OCI-LY1 (cell line): Measurements from ENCODE around the gene FALEC.
"Not testable (repeated sequence)": the region's sequence is repeated elsewhere in the genome, so short reads cannot be mapped to it uniquely, and the experiment has no call there.

Experiments used
- H2AFZ ChIP-seq: fragments of 200-600 bp; sonication (generic), shearing (Covaris generic); 2 replicates; pipeline ENCODE4 v1.6.0; 2014; ENCODE audit warnings: antibody characterized with exemption, mild to moderate bottlenecking, low read length
- H3F3A ChIP-seq: fragments of 200-600 bp; sonication (generic), shearing (Covaris generic); 2 replicates; pipeline ENCODE4 v1.6.0; 2014; ENCODE audit warnings: mild to moderate bottlenecking, antibody characterized with exemption, low read length, moderate library complexity; ENCODE audit not compliant: insufficient read depth
- H3K27ac ChIP-seq: fragments of 200-600 bp; sonication (generic); 2 replicates; pipeline ENCODE4 v1.5.1; 2014; ENCODE audit warnings: low read length, mixed run types, mild to moderate bottlenecking, low read depth; ENCODE audit not compliant: poor library complexity, severe bottlenecking
- H3K27me3 ChIP-seq: fragments of 200-600 bp; sonication (generic); 2 replicates; pipeline ENCODE4 v1.6.0; 2014; ENCODE audit warnings: antibody characterized with exemption, mild to moderate bottlenecking, low read length, moderate library complexity; ENCODE audit not compliant: insufficient read depth
- H3K36me3 ChIP-seq: fragments of 200-600 bp; sonication (generic); 2 replicates; pipeline ENCODE4 v1.6.1; 2014; ENCODE audit warnings: mild to moderate bottlenecking, antibody characterized with exemption, low read length, moderate library complexity, mixed read lengths; ENCODE audit not compliant: insufficient read depth
- H3K4me1 ChIP-seq: fragments of 200-600 bp; sonication (generic); 2 replicates; pipeline ENCODE4 v1.5.1; 2014; ENCODE audit warnings: mild to moderate bottlenecking, low read length, moderate library complexity; ENCODE audit not compliant: insufficient read depth, severe bottlenecking
- H3K4me2 ChIP-seq: fragments of 200-600 bp; sonication (generic), shearing (Covaris generic); 2 replicates; pipeline ENCODE4 v1.6.1; 2014; ENCODE audit warnings: low read length
- H3K4me3 ChIP-seq: fragments of 200-600 bp; sonication (generic); 2 replicates; pipeline ENCODE4 v1.5.1; 2014; ENCODE audit warnings: low read length, low read depth, mild to moderate bottlenecking, mixed read lengths; ENCODE audit not compliant: poor library complexity, severe bottlenecking
- H3K79me2 ChIP-seq: fragments of 200-600 bp; shearing (Covaris generic); 2 replicates; pipeline ENCODE4 v1.6.1; 2016; ENCODE audit warnings: mixed run types, low read length, mixed read lengths; ENCODE audit not compliant: insufficient read depth
- H3K9ac ChIP-seq: fragments of 200-600 bp; sonication (generic), shearing (Covaris generic); 2 replicates; pipeline ENCODE4 v1.6.1; 2014; ENCODE audit warnings: mild to moderate bottlenecking, low read length, mixed read lengths
- H3K9me2 ChIP-seq: fragments of 200-600 bp; sonication (generic), shearing (Covaris generic); 2 replicates; pipeline ENCODE4 v1.6.1; 2014; ENCODE audit warnings: low read depth, mild to moderate bottlenecking, low read length, mixed read lengths
- H3K9me3 ChIP-seq: fragments of 200-600 bp; shearing (Covaris generic); 2 replicates; pipeline ENCODE4 v1.6.1; 2014; ENCODE audit warnings: low read length, mixed read lengths
- H4K20me1 ChIP-seq: fragments of 200-600 bp; sonication (generic), shearing (Covaris generic); 2 replicates; pipeline ENCODE4 v1.6.0; 2016; ENCODE audit warnings: mild to moderate bottlenecking, low read length; ENCODE audit not compliant: insufficient read depth
- EZH2 ChIP-seq: fragments of 200-600 bp; sonication (generic), shearing (Covaris generic); IDR thresholded peaks from 2 replicates; pipeline ENCODE4 v1.8.0; 2017; ENCODE audit warnings: borderline replicate concordance, mixed run types, mild to moderate bottlenecking, antibody characterized with exemption, low read length, moderate library complexity, mixed read lengths
- TF ChIP-seq, protein P1 (sequence below): fragments of 200-600 bp; sonication (generic), shearing (Covaris generic); IDR thresholded peaks from 2 replicates; pipeline ENCODE4 v1.5.1; 2017; ENCODE audit warnings: mild to moderate bottlenecking, antibody characterized with exemption, low read length, moderate library complexity, mixed read lengths

Gene FALEC

GRCh38 chr1:150562446-150563339, 47.1 kb downstream of the FALEC start:
- peaks cover 79% of the 10 kb centered on the region for H3K4me1 ChIP-seq
- no peaks in the 10 kb centered on the region for H4K20me1 ChIP-seq
- 0 out of 2 replicates have a peak, but pooled peaks cover 11% of the 10 kb centered on the region for H3F3A ChIP-seq
- H2AFZ ChIP-seq: no peak overlapping the region
- H3K9me3 ChIP-seq: no peaks in the 10 kb centered on the region
- H3K79me2 ChIP-seq: no peaks in the 10 kb centered on the region
- peak overlapping the region; percentile 84 for H3K4me2 ChIP-seq
- TF ChIP-seq, protein P1, sequence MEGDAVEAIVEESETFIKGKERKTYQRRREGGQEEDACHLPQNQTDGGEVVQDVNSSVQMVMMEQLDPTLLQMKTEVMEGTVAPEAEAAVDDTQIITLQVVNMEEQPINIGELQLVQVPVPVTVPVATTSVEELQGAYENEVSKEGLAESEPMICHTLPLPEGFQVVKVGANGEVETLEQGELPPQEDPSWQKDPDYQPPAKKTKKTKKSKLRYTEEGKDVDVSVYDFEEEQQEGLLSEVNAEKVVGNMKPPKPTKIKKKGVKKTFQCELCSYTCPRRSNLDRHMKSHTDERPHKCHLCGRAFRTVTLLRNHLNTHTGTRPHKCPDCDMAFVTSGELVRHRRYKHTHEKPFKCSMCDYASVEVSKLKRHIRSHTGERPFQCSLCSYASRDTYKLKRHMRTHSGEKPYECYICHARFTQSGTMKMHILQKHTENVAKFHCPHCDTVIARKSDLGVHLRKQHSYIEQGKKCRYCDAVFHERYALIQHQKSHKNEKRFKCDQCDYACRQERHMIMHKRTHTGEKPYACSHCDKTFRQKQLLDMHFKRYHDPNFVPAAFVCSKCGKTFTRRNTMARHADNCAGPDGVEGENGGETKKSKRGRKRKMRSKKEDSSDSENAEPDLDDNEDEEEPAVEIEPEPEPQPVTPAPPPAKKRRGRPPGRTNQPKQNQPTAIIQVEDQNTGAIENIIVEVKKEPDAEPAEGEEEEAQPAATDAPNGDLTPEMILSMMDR: no peak
- no peak for TF ChIP-seq EZH2
- H3K4me3 ChIP-seq: peak overlapping the region; percentile 60
- no peaks in the 10 kb centered on the region for H3K36me3 ChIP-seq
- peak overlapping the region; percentile 99 for H3K27ac ChIP-seq
- H3K9ac ChIP-seq: peak overlapping the region; percentile 76
- H3K9me2 ChIP-seq: no peaks in the 10 kb centered on the region
- no peaks in the 10 kb centered on the region for H3K27me3 ChIP-seq

GRCh38 chr1:150563340-150564038, 47.9 kb downstream of the FALEC start:
- peaks cover 17% of the 10 kb centered on the region for H3F3A ChIP-seq
- H3K9ac ChIP-seq: peak overlapping the region; percentile 64
- H3K9me2 ChIP-seq: no peaks in the 10 kb centered on the region
- TF ChIP-seq, protein P1: 0 out of 2 replicates have a peak, but pooled peaks have one; percentile 6
- TF ChIP-seq EZH2: no peak
- no peaks in the 10 kb centered on the region for H4K20me1 ChIP-seq
- H3K4me3 ChIP-seq: peak overlapping the region; percentile 60
- H3K27ac ChIP-seq: peak overlapping the region; percentile 99
- H3K27me3 ChIP-seq: no peaks in the 10 kb centered on the region
- no peaks in the 10 kb centered on the region for H3K36me3 ChIP-seq
- H3K79me2 ChIP-seq: no peaks in the 10 kb centered on the region
- peaks cover 87% of the 10 kb centered on the region for H3K4me1 ChIP-seq
- H3K4me2 ChIP-seq: peak overlapping the region; percentile 84
- H3K9me3 ChIP-seq: no peaks in the 10 kb centered on the region
- H2AFZ ChIP-seq: no peak overlapping the region

- peak overlapping the region; percentile 99 for H3K27ac ChIP-seq
- peaks cover 95% of the 10 kb centered on the region for H3K4me1 ChIP-seq
- no peak overlapping the region for H2AFZ ChIP-seq
- peaks cover 23% of the 10 kb centered on the region for H3F3A ChIP-seq
- TF ChIP-seq, protein P1: no peak
- TF ChIP-seq EZH2: no peak
- H3K9me2 ChIP-seq: no peaks in the 10 kb centered on the region
- H3K36me3 ChIP-seq: no peaks in the 10 kb centered on the region
- H3K79me2 ChIP-seq: no peaks in the 10 kb centered on the region
- no peaks in the 10 kb centered on the region for H4K20me1 ChIP-seq
- no peaks in the 10 kb centered on the region for H3K27me3 ChIP-seq
- peak overlapping the region; percentile 60 for H3K4me3 ChIP-seq
- H3K9ac ChIP-seq: peak overlapping the region; percentile 64
- no peaks in the 10 kb centered on the region for H3K9me3 ChIP-seq
- peak overlapping the region; percentile 84 for H3K4me2 ChIP-seq
Measured at GRCh38 chr1:150564051-150564991, 48.8 kb downstream of the FALEC start.

DNA sequence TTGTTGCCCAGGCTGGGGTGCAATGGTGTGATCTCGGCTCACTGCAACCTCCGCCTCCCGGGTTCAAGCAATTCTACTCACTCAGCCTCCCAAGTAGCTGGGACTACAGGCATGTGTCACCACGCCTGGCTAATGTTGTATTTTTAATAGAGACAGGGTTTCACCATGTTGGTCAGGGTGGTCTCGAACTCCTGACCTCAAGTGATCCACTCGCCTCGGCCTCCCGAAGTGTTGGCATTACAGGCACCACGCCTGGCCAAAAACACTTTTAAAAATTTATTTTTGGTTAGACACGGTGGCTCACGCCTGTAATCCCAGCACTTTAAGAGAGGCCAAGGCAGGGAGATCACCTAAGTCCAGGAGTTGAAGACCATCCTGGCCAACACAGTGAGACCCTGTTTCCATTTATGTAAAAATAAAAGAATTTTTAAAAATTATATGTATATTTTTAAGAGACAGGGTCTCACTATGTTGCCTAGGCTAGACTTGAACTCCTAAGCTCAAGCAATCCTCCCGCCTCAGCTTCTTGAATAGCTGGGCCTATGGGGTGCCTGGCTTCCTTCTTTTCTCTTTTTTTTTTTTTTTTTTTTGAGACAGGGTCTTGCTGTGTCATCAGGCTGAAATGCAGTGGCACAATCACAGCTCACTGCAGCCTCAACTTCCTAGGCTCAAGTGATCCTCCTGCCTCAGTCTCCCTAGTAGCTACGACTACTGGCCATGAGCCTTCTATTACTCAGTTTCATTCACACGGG, 49.9 kb downstream of the FALEC start:
- H3K4me2 ChIP-seq, H4K20me1 ChIP-seq, H3K79me2 ChIP-seq, H3K9me2 ChIP-seq, H3K36me3 ChIP-seq, H3K4me3 ChIP-seq, H3K9me3 ChIP-seq, H3K9ac ChIP-seq, H3K27me3 ChIP-seq, H2AFZ ChIP-seq: not testable (repeated sequence)
- H3K27ac ChIP-seq: peak overlapping the region; percentile 99
- peaks cover 100% of the 10 kb centered on the region for H3K4me1 ChIP-seq
- H3F3A ChIP-seq: peaks cover 23% of the 10 kb centered on the region
